PC-3 (cell line): Measurements from ENCODE around the gene CLECL1.

ENCODE experiments used
- CTCF ChIP-seq: fragments of 300-600 bp; sonication (generic); conservative IDR thresholded peaks from 2 replicates; pipeline ENCODE4 v1.5.1; 2017; ENCODE audit warnings: antibody characterized with exemption, low read depth, mild to moderate bottlenecking, low read length
- EZH2 ChIP-seq: fragments of 300-600 bp; sonication (generic); IDR thresholded peaks from one replicate; pipeline ENCODE4 v1.6.1; 2017; ENCODE audit warnings: antibody characterized with exemption, mild to moderate bottlenecking, low read length; ENCODE audit not compliant: unreplicated experiment

GRCh38 chr12:9763025-9763424, 30.1 kb upstream of the CLECL1 start:
- TF ChIP-seq CTCF (no peak), EZH2 (no peak)
